HG02798 (cell line): ENCODE data around the gene CAMK2B.

Experiments used
- ATAC-seq: cut with Tn5 transposase; IDR thresholded peaks from one replicate; pipeline ENCODE4 v1.9.1; 2021; ENCODE audit warnings: mild to moderate bottlenecking; ENCODE audit not compliant: unreplicated experiment, poor library complexity

The CAMK2B gene

GRCh38 chr7:44277391-44277790 is 48.0 kb downstream of the CAMK2B start:
- ATAC-seq: no peak

DNA sequence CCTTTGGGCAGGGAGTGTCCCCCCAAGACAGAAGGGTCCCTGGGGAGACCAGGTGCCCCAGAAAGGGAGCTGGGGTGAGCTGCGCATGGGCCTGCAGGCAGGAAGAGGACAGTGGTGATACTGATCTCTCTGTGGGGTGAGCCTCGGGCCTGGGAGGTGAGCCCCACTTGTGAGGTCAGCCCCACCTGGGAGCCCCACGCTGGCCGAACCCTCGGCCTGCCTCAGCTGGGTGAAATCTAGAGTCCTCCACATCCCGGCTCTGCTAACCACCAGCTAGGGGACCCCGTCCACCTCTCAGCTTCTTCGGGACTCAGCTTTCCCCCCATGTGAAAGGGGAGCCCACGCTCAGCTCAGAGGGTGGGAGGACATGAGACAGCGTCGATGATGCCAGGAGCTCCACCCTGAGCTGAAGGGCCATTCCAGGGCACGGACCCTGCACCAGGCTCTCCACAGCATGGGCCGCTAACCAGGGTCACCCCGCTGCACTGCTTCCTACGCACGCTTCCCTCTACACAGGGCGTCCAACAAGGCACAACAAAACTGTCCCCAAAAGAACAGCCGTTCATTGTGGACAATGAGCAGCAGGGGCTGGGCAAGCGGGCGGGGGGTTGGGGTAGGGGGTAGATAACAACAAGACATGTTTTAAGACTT is 48.7 kb downstream of the CAMK2B start:
- ATAC-seq: no peak

DNA sequence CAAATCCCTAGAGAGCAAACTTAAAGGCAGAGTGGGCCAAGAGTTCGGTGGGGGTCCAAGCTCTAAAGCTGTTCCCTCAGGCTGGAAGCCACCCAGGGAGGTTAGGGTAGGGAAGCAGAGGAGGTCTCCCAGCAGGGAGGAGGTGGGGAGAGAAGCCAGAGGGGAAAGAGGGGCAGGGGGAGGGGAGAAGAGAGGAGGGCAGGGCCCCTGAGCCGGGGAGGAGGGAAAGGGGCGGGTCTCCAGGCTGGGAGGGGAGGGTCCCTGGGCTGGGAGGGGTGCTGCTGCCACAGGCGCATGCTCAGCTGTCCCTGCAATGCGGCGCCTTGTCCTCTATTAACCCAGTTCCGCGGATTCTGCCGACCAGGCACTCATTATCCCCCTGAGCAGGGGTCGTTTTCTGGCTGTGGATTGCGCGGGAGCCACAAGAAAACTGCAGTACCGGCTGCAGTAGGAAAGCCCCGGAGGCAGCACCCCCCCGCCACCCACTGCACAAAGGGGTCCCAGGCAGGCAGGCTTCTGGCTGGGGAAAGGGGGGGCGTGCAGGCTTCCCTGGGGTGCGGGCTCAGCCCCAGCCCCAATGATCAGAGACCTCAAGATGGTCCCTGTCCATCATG is 49.3 kb downstream of the CAMK2B start:
- ATAC-seq: no peak

DNA sequence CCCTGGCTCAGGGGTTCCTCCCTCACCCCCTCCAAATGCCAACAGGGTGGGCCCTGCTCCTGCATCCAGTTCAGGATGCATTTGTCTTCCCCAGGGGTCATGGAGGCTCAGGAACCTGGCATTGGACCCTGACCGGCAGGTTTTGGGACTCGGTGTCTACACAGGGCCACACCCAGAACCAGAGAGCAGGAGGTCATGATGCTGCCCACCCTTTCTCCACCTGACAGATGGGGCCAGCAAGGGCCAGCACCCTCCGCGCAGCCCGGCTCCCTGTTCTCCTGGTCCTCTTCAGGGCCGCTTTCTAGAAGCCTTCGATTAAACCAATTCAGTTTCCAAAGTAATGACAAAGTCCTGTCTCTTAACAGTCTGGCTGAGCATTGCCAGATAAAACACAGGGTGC is 50.2 kb downstream of the CAMK2B start:
- no peak for ATAC-seq

- ATAC-seq: no peak
Observed at GRCh38 chr7:44274623-44274975, 50.8 kb downstream of the CAMK2B start.

DNA sequence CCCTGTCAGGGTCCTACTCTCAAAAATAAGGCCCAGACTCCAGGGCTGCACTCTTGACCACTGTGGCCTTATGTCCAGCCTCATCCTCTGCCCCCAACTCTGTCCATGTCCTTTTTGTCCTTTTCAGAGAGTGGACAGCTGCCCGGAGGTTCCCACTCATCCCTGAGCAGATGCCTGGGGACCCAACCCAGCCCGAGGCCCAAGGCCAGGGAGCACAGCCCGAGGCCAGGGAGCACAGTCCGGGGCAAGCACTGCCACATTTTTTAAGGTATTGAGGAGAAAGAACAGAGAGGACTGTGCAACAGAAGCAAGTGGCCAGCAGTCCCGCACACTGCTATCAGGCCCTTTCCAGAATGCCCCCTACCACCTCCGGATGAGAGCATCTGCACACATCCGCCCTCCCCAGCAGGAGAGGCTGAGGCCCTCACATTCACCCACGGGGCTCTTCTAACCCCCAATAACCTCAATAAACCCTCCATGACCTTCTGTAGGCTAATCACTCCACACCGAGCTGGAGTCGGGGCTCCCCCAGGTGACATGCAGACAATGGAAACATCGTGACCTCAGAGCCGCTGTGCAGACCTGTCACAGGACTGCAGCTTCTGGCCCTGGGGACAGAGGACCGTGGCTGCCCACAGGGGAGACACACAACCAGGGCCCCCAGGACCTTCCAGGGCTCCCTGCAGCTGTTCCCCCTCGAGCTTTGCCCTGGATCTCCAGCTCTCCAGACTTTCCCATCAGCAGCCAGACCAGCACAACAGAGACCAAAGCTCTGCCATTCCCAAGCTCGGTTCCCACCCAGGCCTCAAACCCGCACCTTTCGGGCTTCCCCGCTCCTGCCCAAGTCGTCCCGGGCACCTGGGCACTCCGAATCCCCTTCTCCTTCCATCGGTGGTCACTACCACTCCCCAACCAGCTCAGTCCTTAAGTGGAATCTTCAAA is 51.4 kb downstream of the CAMK2B start:
- ATAC-seq: no peak

- ATAC-seq: no peak
Observed at GRCh38 chr7:44272981-44273380, 52.4 kb downstream of the CAMK2B start.

- no peak for ATAC-seq
Observed at GRCh38 chr7:44272456-44272855, 52.9 kb downstream of the CAMK2B start.

GRCh38 chr7:44269943-44270493 is 55.4 kb downstream of the CAMK2B start:
- ATAC-seq: no peak

GRCh38 chr7:44269417-44269816 is 56.0 kb downstream of the CAMK2B start:
- no peak for ATAC-seq

DNA sequence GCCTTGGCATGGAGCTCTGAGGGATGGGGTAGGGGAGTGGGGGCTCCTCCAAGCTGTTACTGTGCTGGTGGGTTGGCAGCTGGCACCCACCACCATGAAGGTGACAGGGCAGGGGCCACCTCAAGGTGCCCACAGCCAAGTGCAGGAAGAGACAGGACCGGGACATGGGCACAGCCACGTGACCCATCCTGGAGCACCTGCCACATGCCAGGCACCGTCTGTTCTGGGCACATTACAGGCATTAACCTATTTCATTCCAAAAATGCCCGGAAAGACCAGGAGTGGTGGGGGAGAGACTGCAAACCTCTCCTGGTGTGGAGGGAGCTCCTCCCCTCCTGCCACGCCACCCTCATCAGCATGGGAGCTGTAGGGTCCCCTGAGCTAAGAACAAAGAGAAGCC is 56.7 kb downstream of the CAMK2B start:
- no peak for ATAC-seq

- ATAC-seq: no peak
Observed at GRCh38 chr7:44267719-44268421, 57.5 kb downstream of the CAMK2B start.

GRCh38 chr7:44267178-44267577 is 58.2 kb downstream of the CAMK2B start:
- no peak for ATAC-seq

DNA sequence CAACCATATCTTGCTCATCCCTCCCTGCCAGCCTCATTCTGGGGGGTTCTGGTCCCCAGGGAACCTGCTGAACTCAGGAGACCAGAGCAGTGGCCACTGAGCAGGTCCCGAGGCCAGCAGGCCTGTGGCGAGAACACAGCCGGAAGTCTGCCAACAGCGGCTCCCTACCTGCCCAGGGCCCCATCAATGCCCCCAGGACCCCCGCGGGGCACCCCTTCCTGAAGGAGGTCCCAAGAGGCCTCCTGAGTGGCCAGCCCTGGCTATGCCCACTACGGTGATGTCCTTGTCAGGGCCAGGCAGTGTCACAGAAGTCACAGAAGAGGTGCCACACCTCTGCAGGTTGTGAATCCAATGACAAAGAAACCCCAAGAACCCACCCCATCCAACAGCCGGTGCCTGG is 58.9 kb downstream of the CAMK2B start:
- no peak for ATAC-seq

- ATAC-seq: no peak
Observed at GRCh38 chr7:44265728-44266127, 59.7 kb downstream of the CAMK2B start.

DNA sequence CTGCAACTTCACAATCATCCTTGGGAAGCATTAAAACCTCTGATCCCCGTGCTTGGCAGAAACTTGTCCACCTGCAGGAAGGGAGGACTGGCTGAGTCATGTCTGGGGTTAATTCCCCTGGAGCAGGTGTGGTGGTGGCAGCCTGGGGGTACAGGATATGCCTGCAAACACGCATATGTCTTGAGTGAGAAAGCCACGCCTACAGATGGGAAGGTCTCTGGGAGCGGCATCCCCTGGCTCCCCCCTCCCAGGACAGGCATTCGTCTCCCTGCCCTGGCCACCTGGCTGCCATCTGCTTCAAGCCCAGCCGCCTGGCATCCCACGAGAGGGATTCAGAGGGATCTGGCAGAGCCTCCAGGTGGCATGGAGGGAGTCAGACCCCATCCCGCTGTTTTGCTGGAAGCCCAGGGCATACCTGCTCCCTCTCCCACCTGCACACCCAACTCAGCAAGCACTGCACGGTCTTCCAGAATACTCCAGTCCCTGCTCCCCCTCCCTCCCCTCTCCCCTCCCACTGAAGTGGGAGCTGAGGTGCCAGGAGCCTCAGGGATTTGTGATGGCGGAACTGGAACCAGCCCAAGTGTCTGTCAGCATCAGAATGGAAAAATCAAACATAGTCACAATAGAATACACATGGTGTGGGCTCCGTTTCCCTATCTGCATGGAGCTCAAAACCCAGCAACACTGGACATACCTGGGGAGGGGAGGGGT is 61.0 kb downstream of the CAMK2B start:
- ATAC-seq: no peak

- no peak for ATAC-seq
Observed at GRCh38 chr7:44263326-44264082, 61.9 kb downstream of the CAMK2B start.

DNA sequence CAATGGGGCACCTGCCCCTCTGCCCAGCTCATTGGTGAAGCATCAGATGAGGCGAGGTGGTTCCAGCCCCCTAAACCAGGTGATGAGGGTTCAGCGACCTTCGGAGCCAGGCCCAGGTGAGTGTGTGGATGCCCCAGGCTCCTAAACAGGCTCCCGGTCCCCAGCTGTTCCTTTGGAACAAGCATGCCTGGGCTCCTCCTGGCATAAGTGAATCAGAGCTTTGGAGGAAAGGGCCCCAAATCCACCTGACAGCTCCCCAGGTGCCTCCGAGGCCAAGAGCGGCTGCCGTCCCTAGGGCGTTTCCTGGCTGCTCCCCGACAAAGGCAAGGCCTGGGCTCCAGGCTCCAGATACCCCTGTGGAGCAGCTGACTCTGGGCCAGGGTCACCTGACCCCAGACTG is 63.4 kb downstream of the CAMK2B start:
- no peak for ATAC-seq

DNA sequence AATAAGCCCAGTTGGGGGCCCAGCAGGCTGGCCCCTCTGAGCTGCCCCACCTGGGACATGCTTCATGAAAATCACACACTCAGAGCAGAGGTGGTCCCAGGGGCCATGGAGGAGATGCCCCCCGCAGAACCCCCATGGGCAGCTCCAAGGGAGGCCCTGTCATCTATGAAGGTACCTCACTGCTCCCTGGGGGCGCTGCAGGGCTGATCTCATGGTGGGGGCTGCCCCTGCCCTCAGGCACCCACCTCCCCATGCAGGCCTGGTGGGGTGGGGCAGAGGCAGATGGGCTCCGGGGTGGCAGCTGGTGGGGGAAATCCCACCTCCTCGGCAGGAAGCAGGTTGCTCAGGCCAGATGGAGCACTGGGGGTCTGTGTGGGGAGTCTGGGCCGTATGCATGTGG is 64.2 kb downstream of the CAMK2B start:
- ATAC-seq: no peak
